NCI-H2107 treated with DMSO at 0.1 percent for 48 hours (cell line): ENCODE results near the gene FSIP1.

ENCODE experiments used
- DNase-seq: peaks from one replicate; lab custom pipeline; 2025; ENCODE audit not compliant: unreplicated experiment; lab: John Stamatoyannopoulos, UW

FSIP1 gene

GRCh38 chr15:39651881-39652280 lies 130.8 kb downstream of the FSIP1 start:
- DNase-seq, result no peak

GRCh38 chr15:39651295-39651694 lies 131.3 kb downstream of the FSIP1 start:
- no peak for DNase-seq

GRCh38 chr15:39649757-39650156 lies 132.9 kb downstream of the FSIP1 start:
- no peak for DNase-seq

GRCh38 chr15:39646425-39646824 lies 136.2 kb downstream of the FSIP1 start:
- no peak for DNase-seq

- no peak for DNase-seq
Observed at GRCh38 chr15:39645976-39646257, 136.7 kb downstream of the FSIP1 start.

GRCh38 chr15:39645138-39645975 lies 137.3 kb downstream of the FSIP1 start:
- DNase-seq, result no peak

- no peak for DNase-seq
Observed at GRCh38 chr15:39644136-39644535, 138.5 kb downstream of the FSIP1 start.

GRCh38 chr15:39643727-39644126 lies 138.9 kb downstream of the FSIP1 start:
- no peak for DNase-seq

GRCh38 chr15:39642011-39642640 lies 140.5 kb downstream of the FSIP1 start:
- no peak for DNase-seq

GRCh38 chr15:39641191-39641889 lies 141.3 kb downstream of the FSIP1 start:
- no peak for DNase-seq

GRCh38 chr15:39640665-39641064 lies 142.0 kb downstream of the FSIP1 start:
- DNase-seq, result no peak

GRCh38 chr15:39639037-39639436 lies 143.6 kb downstream of the FSIP1 start:
- no peak for DNase-seq

- DNase-seq, result no peak
Observed at GRCh38 chr15:39638041-39638440, 144.6 kb downstream of the FSIP1 start.

- no peak for DNase-seq
Observed at GRCh38 chr15:39631357-39631756, 151.3 kb downstream of the FSIP1 start.

GRCh38 chr15:39629906-39630305 lies 152.7 kb downstream of the FSIP1 start:
- no peak for DNase-seq

- DNase-seq, result no peak
Observed at GRCh38 chr15:39629371-39629770, 153.3 kb downstream of the FSIP1 start.

GRCh38 chr15:39628546-39629257 lies 153.9 kb downstream of the FSIP1 start:
- DNase-seq, result no peak

GRCh38 chr15:39628144-39628508 lies 154.5 kb downstream of the FSIP1 start:
- DNase-seq, result no peak

GRCh38 chr15:39627451-39628143 lies 155.0 kb downstream of the FSIP1 start:
- no peak for DNase-seq

GRCh38 chr15:39625856-39626255 lies 156.8 kb downstream of the FSIP1 start:
- DNase-seq, result no peak

GRCh38 chr15:39625451-39625850 lies 157.2 kb downstream of the FSIP1 start:
- DNase-seq, result no peak
